ENCODE measurements around the gene KASH5.

KASH5 gene

DNA sequence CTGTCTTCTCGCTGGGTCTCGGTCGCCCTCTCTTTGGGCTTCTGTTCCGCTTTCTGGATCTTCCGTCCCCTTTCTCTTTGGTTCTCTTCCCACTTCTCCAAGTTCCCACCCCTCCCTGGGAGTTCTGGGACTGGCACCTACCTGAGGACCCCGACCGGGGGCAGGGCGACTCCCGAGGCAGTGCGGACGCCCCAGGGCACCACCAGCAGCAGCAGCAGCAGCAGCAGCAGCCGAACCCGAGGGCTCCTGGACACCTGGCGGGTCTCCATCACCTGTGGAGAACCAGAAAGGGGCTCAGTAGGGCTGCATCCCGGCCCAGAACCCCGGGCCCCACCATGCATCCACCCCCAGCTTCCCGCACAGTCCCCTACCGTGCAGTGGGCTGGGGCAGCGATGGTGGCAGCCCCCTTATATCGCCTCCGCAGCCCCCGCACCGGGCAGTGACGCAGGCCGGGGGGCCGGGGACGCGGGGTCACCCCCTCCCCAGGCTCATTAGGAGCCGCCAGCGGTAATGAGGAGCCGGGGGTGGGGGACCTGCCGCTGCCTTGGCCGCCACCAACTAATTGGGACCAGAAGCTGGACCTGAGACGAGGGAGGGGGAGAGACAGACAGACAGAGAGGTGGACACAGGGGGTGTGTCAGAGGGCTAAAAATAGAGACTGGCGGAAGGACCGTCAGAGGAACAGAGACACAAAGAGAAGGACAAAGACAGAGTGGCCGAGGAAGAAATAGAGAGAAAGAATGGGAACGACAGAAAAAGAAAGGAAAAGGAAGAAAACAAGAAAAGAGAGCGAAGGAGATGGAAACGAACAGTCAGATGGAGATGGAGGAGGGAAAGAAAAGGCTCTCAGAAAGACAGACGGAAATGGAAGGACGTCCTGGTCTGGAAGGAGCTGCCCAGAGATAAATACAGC is 35.3 kb downstream of the KASH5 start, which contains the start of gene PTH2:
TSS of gene PTH2 (minus strand) at position 371 of the 914 bp plus-strand sequence. CDS start at position 269, 102 bp downstream.
- no peak for DNase-seq

DNA sequence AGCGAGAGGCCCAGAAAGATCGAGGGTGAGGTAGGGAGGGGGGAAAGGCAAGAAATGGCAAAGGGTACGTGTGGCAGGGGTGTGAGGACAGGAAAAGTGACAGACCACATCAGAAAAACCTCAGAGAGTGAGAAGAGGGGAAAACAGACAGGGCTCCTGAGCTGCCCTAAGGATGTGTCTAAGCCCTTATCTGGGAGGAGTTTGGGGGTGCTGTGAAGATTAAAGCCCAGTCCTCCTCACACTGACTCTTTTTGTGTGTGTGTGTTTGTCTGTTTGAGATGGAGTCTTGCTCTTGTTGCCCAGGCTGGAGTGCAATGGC is 35.9 kb downstream of the KASH5 start:
- no peak for DNase-seq

DNA sequence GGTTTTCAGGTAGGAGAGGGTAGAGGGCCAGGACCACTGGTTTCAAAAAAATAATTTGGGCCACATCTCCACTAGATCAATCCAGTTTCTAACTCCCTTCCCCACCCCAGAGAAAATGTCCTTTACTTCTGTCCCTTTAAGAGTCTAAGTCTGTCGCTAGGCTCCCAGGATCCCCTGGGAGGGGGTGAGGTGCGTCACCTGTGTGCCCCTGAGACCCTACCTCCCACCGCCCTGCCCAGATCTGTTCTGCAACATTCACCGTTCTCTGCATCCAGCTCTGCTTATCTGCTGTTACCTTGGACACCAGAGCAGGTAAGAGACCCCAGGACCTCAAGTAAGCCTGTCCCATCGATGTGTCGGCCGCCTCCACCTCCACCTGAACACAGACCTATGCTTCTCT is 37.1 kb downstream of the KASH5 start, which contains the start of gene GFY:
TSS of gene GFY (plus strand) at position 211 of the 400 bp plus-strand sequence. CDS start 1,043 bp downstream, outside the sequence.
- no peak for DNase-seq

- DNase-seq: peak; percentile 49
Measured at GRCh38 chr19:49425922-49426592, 38.0 kb downstream of the KASH5 start.

DNA sequence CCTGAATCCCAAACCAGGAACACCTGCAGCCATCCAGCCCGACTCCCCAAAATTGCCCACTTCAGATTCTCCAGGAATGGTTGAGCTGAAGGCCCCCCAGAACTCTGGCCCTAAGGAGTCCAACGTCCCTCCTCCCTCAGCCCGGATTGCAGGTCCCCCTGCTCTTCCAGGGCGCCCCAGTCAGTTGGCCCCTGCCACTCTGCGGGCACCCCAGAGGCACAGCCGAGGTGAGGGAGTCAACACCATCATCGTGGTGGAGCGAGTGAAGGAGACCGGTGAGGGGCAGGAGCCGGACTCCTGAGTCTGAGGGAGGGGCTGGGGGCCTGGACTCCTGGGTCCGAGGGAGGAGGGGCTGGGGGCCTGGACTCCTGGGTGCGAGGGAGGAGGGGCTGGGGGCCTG is 39.3 kb downstream of the KASH5 start:
- DNase-seq: no peak

- DNase-seq: no peak
Measured at GRCh38 chr19:49427855-49428546, 40.0 kb downstream of the KASH5 start.

- DNase-seq: no peak
Measured at GRCh38 chr19:49428547-49429451, 40.8 kb downstream of the KASH5 start.

GRCh38 chr19:49430172-49430677 is 42.2 kb downstream of the KASH5 start:
- DNase-seq: no peak

- peak; percentile 55 for DNase-seq
Measured at GRCh38 chr19:49430678-49431329, 42.8 kb downstream of the KASH5 start.

DNA sequence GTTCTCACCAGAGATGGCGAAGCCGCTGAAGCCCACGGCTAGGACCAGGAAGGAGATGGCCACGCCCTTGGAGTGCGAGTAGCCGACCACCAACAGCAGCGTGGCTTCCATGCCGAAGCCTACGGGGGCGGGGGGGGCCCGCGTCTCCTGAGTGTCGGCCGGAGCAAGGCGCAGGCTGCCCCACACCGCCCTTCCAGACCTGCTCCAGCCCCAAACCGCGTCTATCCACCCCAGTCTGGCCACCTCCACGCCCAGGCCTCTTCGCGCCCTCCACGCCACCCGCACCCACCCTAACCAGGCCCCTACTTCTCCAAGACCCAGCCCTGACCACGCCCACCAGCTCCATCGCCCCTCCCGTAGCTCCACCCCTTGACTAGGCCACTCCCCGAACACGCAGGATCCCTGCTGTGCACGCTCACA is 43.3 kb downstream of the KASH5 start:
- DNase-seq: peak; percentile 39

DNA sequence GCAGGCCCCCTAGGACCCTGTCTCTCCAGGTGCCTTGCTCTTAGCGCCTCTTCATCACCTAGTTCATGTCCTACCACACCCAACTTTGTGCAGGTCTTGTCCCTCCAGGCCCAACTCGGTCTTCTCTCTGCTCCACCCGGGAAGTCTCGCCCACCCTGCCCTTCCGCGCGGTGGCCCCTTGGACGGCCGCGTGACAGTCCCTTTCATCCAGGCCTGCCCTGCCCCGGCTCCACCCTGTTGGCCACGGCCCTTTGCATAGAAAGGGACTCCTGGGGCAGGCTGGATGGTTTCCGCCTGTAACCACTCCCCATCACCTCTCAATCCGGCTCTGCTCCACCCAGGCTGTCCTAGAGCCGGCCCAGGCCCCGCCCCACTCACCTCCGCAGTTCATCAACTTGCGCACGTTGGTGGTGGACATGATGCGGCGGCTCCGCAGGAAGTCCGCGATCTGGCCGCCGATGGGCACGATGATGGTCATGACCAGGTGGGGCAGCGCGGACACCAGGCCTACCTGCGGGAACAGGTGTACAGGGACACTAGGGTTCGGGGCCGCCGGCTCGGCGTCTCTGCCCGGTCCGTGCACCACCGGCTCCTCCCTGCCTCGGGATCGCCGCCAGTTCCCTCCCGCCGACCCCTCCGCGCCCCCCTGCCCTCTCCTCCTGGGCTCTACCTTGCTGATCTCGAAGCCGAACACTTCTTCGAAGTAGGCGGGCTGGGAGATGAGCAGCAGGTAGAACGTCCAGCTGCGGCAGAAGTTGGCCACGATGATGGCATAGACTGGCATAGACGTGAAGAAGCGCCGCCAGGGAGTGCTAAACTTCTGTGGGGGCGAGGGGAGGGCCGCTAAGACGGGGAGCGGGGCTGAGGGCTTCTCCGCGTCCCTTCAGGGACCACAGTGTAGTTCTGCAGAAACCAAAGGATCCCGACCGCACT is 44.4 kb downstream of the KASH5 start:
- DNase-seq: peak; percentile 35

GRCh38 chr19:49433240-49433901 is 45.3 kb downstream of the KASH5 start:
- DNase-seq: no peak

DNA sequence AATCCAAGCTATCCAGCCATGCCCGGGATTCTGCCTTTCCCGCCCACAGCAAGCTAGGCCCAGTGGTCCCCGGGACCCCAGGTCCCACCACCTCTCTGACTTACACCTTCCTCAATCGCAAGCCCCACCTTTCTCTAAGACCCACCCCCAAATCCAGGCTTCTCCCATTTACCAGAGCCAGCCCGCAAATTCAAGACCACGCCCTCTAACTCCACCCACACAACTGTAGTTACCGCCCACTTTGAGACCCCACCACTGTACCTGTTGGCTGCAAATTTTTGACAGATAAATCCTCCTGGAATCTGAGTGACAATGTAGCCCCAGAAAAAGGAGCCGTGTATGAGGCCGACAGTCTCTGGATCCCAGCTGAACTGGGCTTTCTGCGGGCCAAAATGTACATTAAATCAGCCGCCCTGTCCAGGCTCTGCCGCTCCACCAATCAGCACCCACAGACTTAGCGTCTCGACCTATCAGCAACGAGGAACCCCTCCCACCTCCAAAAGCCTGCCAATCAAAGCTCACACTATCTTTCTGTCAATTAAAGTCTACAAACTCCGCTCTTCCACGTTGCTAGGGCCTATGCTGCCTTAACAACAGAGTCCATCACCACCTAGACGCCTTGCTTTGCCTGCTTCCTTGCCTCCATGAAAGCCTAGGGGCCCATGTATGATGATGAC is 47.0 kb downstream of the KASH5 start:
- no peak for DNase-seq

DNA sequence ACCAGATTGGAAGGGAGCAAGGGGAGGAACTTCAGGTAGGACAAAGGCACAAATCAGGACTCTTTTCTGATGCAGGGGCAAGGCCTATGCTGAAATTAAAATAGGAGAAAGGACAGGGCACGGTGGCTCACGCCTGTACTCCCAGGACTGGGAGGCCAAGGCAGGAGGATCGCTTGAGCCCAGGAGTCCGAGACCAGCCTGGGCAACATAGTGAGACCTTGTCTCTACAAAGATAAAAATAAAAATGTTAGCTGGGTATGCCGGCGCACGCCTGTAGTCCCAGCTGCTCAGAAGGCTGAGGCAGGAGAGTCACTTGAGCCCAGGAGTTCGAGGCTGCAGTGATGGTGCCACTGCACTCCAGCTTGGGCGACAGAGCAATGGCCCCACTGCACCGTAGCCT is 47.6 kb downstream of the KASH5 start:
- no peak for DNase-seq

- DNase-seq: peak; percentile 76
Measured at GRCh38 chr19:49436381-49437017, 48.5 kb downstream of the KASH5 start.

DNA sequence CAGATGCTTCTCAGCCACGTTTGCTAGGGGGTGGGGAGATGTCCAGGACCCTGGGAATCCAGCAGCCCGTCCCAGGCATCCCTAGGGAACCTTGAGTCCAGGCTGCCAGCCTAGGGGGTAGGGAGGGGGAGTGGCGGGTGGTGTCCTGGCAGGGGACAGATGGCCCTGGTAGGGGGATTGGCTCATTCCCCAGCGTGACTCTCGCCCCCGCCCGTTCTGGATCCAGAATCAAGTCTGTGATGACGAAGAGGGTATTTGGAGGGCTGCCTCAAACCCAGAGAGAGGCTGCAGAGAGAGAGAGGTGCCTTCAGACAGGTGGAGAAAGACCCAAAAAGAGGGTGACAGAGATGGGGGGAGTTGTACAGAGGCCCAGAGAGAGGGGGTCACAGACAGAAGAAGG is 49.2 kb downstream of the KASH5 start:
- no peak for DNase-seq

DNA sequence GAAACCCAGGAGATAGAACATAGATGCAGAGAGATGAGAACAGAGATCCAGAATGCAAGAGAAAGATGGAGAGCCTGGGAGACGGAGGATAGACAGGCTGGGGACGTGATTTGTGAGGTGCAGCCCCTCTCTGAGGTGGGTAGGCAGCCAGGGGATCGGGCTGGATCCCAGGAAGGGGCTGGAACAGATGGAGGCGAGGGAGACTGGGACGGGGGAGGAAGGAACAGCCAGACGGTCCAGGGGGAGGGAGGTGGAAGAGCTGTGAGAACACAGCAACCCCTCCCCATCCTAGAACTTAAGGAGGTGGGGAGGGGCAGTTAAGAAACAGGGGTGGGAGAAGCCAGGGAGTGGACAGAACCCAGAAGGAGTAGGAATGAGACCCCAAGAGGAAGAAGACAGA is 50.2 kb downstream of the KASH5 start:
- DNase-seq: no peak

GRCh38 chr19:49439836-49440235 is 51.8 kb downstream of the KASH5 start:
- DNase-seq: no peak
